Measurements from ENCODE around the gene SLC22A8.
"Not testable (repeated sequence)": the region's sequence is repeated elsewhere in the genome, so short reads cannot be mapped to it uniquely, and the experiment has no call there.

SLC22A8 gene

GRCh38 chr11:63015521-63016215 is at the start of gene SLC22A8:
Gene SLC22A8 (minus strand): TSS chr11:63015841. CDS start chr11:63014958, 883 bp downstream.
- no peak for DNase-seq (ENCODE audit: low read depth)

GRCh38 chr11:63046203-63046602 is 30.6 kb upstream of the SLC22A8 start:
- not testable (repeated sequence) for DNase-seq (ENCODE audit: low read depth)

GRCh38 chr11:63042596-63042995 is 27.0 kb upstream of the SLC22A8 start:
- no peak for DNase-seq (ENCODE audit: low read depth)

GRCh38 chr11:63032457-63032856 is 16.8 kb upstream of the SLC22A8 start:
- DNase-seq (ENCODE audit: low read depth): no peak

- DNase-seq (ENCODE audit: low read depth): peak; percentile 84
Observed at GRCh38 chr11:63023841-63024648, 8.4 kb upstream of the SLC22A8 start.

GRCh38 chr11:63023222-63023814 is 7.7 kb upstream of the SLC22A8 start:
- DNase-seq (ENCODE audit: low read depth): no peak

GRCh38 chr11:63022441-63022840 is 6.8 kb upstream of the SLC22A8 start:
- DNase-seq (ENCODE audit: low read depth): no peak

GRCh38 chr11:63020671-63021291 is 5.1 kb upstream of the SLC22A8 start:
- peak; percentile 7 for DNase-seq (ENCODE audit: low read depth)

- no peak for DNase-seq (ENCODE audit: low read depth)
Observed at GRCh38 chr11:63019506-63019905, 3.9 kb upstream of the SLC22A8 start.

GRCh38 chr11:63017306-63017974 is 1.8 kb upstream of the SLC22A8 start:
- no peak for DNase-seq (ENCODE audit: low read depth)

GRCh38 chr11:63014408-63015055 is 1.1 kb downstream of the SLC22A8 start:
- no peak for DNase-seq (ENCODE audit: low read depth)

- no peak for DNase-seq (ENCODE audit: low read depth)
Observed at GRCh38 chr11:63012839-63013238, 2.8 kb downstream of the SLC22A8 start.

GRCh38 chr11:63012430-63012829 is 3.2 kb downstream of the SLC22A8 start:
- no peak for DNase-seq (ENCODE audit: low read depth)

GRCh38 chr11:63010934-63011439 is 4.7 kb downstream of the SLC22A8 start:
- no peak for DNase-seq (ENCODE audit: low read depth)

- no peak for DNase-seq (ENCODE audit: low read depth)
Observed at GRCh38 chr11:63007920-63008319, 7.7 kb downstream of the SLC22A8 start.

- no peak for DNase-seq (ENCODE audit: low read depth)
Observed at GRCh38 chr11:63001456-63001855, 14.2 kb downstream of the SLC22A8 start.

- no peak for DNase-seq (ENCODE audit: low read depth)
Observed at GRCh38 chr11:62999649-63000048, 16.0 kb downstream of the SLC22A8 start.

- DNase-seq (ENCODE audit: low read depth): no peak
Observed at GRCh38 chr11:62999156-62999555, 16.5 kb downstream of the SLC22A8 start.

- DNase-seq (ENCODE audit: low read depth): no peak
Observed at GRCh38 chr11:62996271-62996670, 19.4 kb downstream of the SLC22A8 start.

GRCh38 chr11:62994775-62995174 is 20.9 kb downstream of the SLC22A8 start:
- no peak for DNase-seq (ENCODE audit: low read depth)

GRCh38 chr11:62988276-62988675 is 27.4 kb downstream of the SLC22A8 start:
- no peak for DNase-seq (ENCODE audit: low read depth)

All from stimulated activated CD8-positive, alpha-beta memory T cell treated with anti-CD3 and anti-CD28 coated beads, Interleukin-15, amount 100 ng/mL, for 24 hours (primary cell).